Astrocyte of the spinal cord (primary cell): ENCODE measurements around the gene COL2A1.

Source experiments
- DNase-seq: peaks from one replicate; pipeline ENCODE4 v3.0.0; 2011; ENCODE audit warnings: low read depth, low spot score
- H3K4me3 ChIP-seq: 2 replicates; pipeline ENCODE4 v1.5.1; 2011; ENCODE audit warnings: low read depth, mild to moderate bottlenecking, low read length, moderate library complexity
- CTCF ChIP-seq: IDR thresholded peaks from 2 replicates; pipeline ENCODE4 v1.5.1; 2012; ENCODE audit warnings: low read depth, mild to moderate bottlenecking, low read length, inconsistent platforms
- in situ Hi-C: cut with HindIII; loops from 2 replicates; pipeline ENCODE4 v1.10.0; 2017; ENCODE audit warnings: low sequenced_read_pairs

Gene COL2A1

GRCh38 chr12:48038085-48038484 lies 33.8 kb upstream of the COL2A1 start:
- in situ Hi-C loops: no loop called here
- TF ChIP-seq CTCF: no peak
- DNase-seq: no peak
- no peak overlapping the region for H3K4me3 ChIP-seq

GRCh38 chr12:48037267-48037915 lies 33.1 kb upstream of the COL2A1 start:
- H3K4me3 ChIP-seq: no peak overlapping the region
- in situ Hi-C loops: no loop called here
- DNase-seq: peak; percentile 26
- TF ChIP-seq CTCF: no peak

- in situ Hi-C loops: no loop called here
- no peak for DNase-seq
Measured at GRCh38 chr12:48036818-48037217, 32.5 kb upstream of the COL2A1 start.

GRCh38 chr12:48034835-48035805 lies 30.8 kb upstream of the COL2A1 start:
- in situ Hi-C loops: no loop called here
- no peak for TF ChIP-seq CTCF
- no peak for DNase-seq
- H3K4me3 ChIP-seq: no peak overlapping the region

More at GRCh38 chr12:48036818-48037217, 32.5 kb upstream of the COL2A1 start:
- H3K4me3 ChIP-seq: no peak overlapping the region
- TF ChIP-seq CTCF: no peak

GRCh38 chr12:48033451-48033850 lies 29.2 kb upstream of the COL2A1 start:
- TF ChIP-seq CTCF: no peak
- in situ Hi-C loops: no loop called here
- no peak for DNase-seq
- H3K4me3 ChIP-seq: no peak overlapping the region

GRCh38 chr12:48032597-48032996 lies 28.3 kb upstream of the COL2A1 start:
- no peak for DNase-seq
- H3K4me3 ChIP-seq: no peak overlapping the region
- in situ Hi-C loops: no loop called here
- no peak for TF ChIP-seq CTCF
